Activated B cell treated with CpG ODN at 0.5 μM for 24 hours (primary cell): ENCODE results near the gene OPRM1. TPM values are rescaled to one million over a fixed set of nuclear protein-coding genes. Genes with fewer than 3 reads are reported as not detected.
"Not testable (repeated sequence)": the region's sequence is repeated elsewhere in the genome, so short reads cannot be mapped to it uniquely, and the experiment has no call there.

Experiments used
- ATAC-seq: fragments of 200-7000 bp; cut with Tn5 transposase; one replicate; pipeline ENCODE4 v1.10.0; 2021; ENCODE audit warnings: low read depth, mild to moderate bottlenecking, moderate library complexity
- CTCF ChIA-PET: fragments of 350-600 bp; sonication (Branson Sonifier 250); formaldehyde crosslinking; loops from one replicate; lab custom pipeline; 2021; ENCODE audit warnings: antibody characterized with exemption; lab: Charles Lee
- POLR2A ChIA-PET: fragments of 350-600 bp; sonication (Branson Sonifier 250); formaldehyde crosslinking; loops from one replicate; lab custom pipeline; 2021; ENCODE audit warnings: antibody characterized with exemption; lab: Charles Lee
- DNase-seq: peaks from one replicate; pipeline ENCODE4 v3.0.0; 2022
- H3K27ac Mint-ChIP-seq: one replicate; pipeline ENCODE4 v1.8.0; 2020; ENCODE audit warnings: mixed read lengths
- H3K27me3 Mint-ChIP-seq: one replicate; pipeline ENCODE4 v1.8.0; 2021; ENCODE audit warnings: mixed read lengths
- H3K36me3 Mint-ChIP-seq: one replicate; pipeline ENCODE4 v1.8.0; 2021; ENCODE audit warnings: low read depth, mixed read lengths
- H3K4me1 Mint-ChIP-seq: one replicate; pipeline ENCODE4 v1.8.0; 2021; ENCODE audit warnings: mixed read lengths
- H3K4me3 Mint-ChIP-seq: one replicate; pipeline ENCODE4 v1.8.0; 2020; ENCODE audit warnings: mild to moderate bottlenecking, mixed read lengths
- H3K9me3 Mint-ChIP-seq: one replicate; pipeline ENCODE4 v1.8.0; 2020; ENCODE audit warnings: mixed read lengths
- CTCF ChIP-seq: fragments of 200-600 bp; IDR thresholded peaks from one replicate; pipeline ENCODE4 v1.8.0; 2022; ENCODE audit warnings: antibody characterized with exemption, mild to moderate bottlenecking
- intact Hi-C: fragments of 100-400 bp; cut with micrococcal nuclease; formaldehyde crosslinking; loops from one replicate; pipeline ENCODE4 v1.15.1; 2024
- total RNA-seq: library from RNA; stranded (reverse); gene quantifications from 2 replicates; pipeline ENCODE4 v1.2.3, GENCODE V29; 2022

OPRM1 gene
- total RNA-seq, 1 donor from 2014 or later, result not detected

- H3K27ac Mint-ChIP-seq, result no peak overlapping the region
- DNase-seq, result no peak
- POLR2A ChIA-PET, result no interaction called here
- H3K36me3 Mint-ChIP-seq, result no peaks in the 10 kb centered on the region
- no peaks in the 10 kb centered on the region for H3K27me3 Mint-ChIP-seq
- CTCF ChIA-PET, result interaction anchor here (0.6 kb wide), 1 partner anchor 15 kb away, joined by 3 read pairs; no protein-coding TSS in a partner anchor
- ATAC-seq, result no peak
- intact Hi-C loops, result no loop called here
- no peaks in the 10 kb centered on the region for H3K9me3 Mint-ChIP-seq
- peaks cover 15% of the 10 kb centered on the region for H3K4me1 Mint-ChIP-seq
- no peak overlapping the region for H3K4me3 Mint-ChIP-seq
- no peak for TF ChIP-seq CTCF
Observed at GRCh38 chr6:154233383-154233782, 194.3 kb downstream of the OPRM1 start.

GRCh38 chr6:154234019-154234772 is 195.2 kb downstream of the OPRM1 start:
- ATAC-seq (no peak), DNase-seq (no peak)
- intact Hi-C loops, result no loop called here
- Mint-ChIP-seq H3K4me3 (no peak overlapping the region), H3K27ac (no peak overlapping the region), H3K4me1 (peaks cover 15% of the 10 kb centered on the region), H3K36me3 (no peaks in the 10 kb centered on the region), H3K9me3 (no peaks in the 10 kb centered on the region), H3K27me3 (no peaks in the 10 kb centered on the region)
- CTCF ChIA-PET, result interaction anchor here (0.6 kb wide), 1 partner anchor 14 kb away, joined by 3 read pairs; no protein-coding TSS in a partner anchor
- POLR2A ChIA-PET, result no interaction called here
- TF ChIP-seq CTCF, result no peak

GRCh38 chr6:154236646-154237301 is 197.7 kb downstream of the OPRM1 start:
- ChIA-PET POLR2A (no interaction called here), CTCF (no interaction called here)
- Mint-ChIP-seq H3K27me3 (no peaks in the 10 kb centered on the region), H3K27ac (no peak overlapping the region), H3K36me3 (no peaks in the 10 kb centered on the region), H3K4me3 (no peak overlapping the region), H3K9me3 (no peaks in the 10 kb centered on the region), H3K4me1 (peaks cover 7% of the 10 kb centered on the region)
- no peak for DNase-seq
- ATAC-seq, result no peak
- TF ChIP-seq CTCF, result no peak
- intact Hi-C loops, result no loop called here

GRCh38 chr6:154238831-154239230 is 199.8 kb downstream of the OPRM1 start:
- no peak for TF ChIP-seq CTCF
- Mint-ChIP-seq H3K36me3 (no peaks in the 10 kb centered on the region), H3K4me3 (no peak overlapping the region), H3K27ac (no peak overlapping the region), H3K27me3 (no peaks in the 10 kb centered on the region), H3K9me3 (no peaks in the 10 kb centered on the region), H3K4me1 (peaks cover 3% of the 10 kb centered on the region)
- ATAC-seq (no peak), DNase-seq (no peak)
- intact Hi-C loops, result no loop called here
- ChIA-PET CTCF (no interaction called here), POLR2A (no interaction called here)

- no peak for TF ChIP-seq CTCF
- no peak for DNase-seq
- no peak for ATAC-seq
- no peaks in the 10 kb centered on the region for H3K27me3 Mint-ChIP-seq
- no peaks in the 10 kb centered on the region for H3K9me3 Mint-ChIP-seq
- H3K36me3 Mint-ChIP-seq, result no peaks in the 10 kb centered on the region
- H3K4me1 Mint-ChIP-seq, result no peaks in the 10 kb centered on the region
- intact Hi-C loops, result no loop called here
- no peak overlapping the region for H3K4me3 Mint-ChIP-seq
- CTCF ChIA-PET, result no interaction called here
- no peak overlapping the region for H3K27ac Mint-ChIP-seq
- POLR2A ChIA-PET, result no interaction called here
Observed at GRCh38 chr6:154239392-154239791, 200.4 kb downstream of the OPRM1 start.

- not testable (repeated sequence) for DNase-seq, H3K4me1 Mint-ChIP-seq
Observed at GRCh38 chr6:154241061-154241460, 202.0 kb downstream of the OPRM1 start.

More at GRCh38 chr6:154241061-154241460, 202.0 kb downstream of the OPRM1 start:
- intact Hi-C loops, POLR2A ChIA-PET, H3K27ac Mint-ChIP-seq, ATAC-seq, H3K9me3 Mint-ChIP-seq, H3K27me3 Mint-ChIP-seq, H3K4me3 Mint-ChIP-seq, H3K36me3 Mint-ChIP-seq, CTCF ChIA-PET: not testable (repeated sequence)
